Cardiac muscle cell (in vitro differentiated cells and primary cell): ENCODE measurements around the gene JARID2. TPM values are rescaled to one million over a fixed set of nuclear protein-coding genes. Genes with fewer than 3 reads are reported as not detected.
A peak's percentile ranks its signal among the peaks of the same experiment; 100 is the strongest.

Experiments
- DNase-seq, 2 donors: peaks; one replicate each; pipeline versions ENCODE4 v3.0.0 to v3.0.0-alpha.2; 2010 to 2017; ENCODE audit warnings: low read depth in 1 of 2, low spot score in 1 of 2
- H3K27ac ChIP-seq: fragments of 200-600 bp; sonication (generic); 2 replicates; pipeline ENCODE4 v1.5.1; 2016
- H3K27me3 ChIP-seq: fragments of 200-600 bp; sonication (generic); 2 replicates; pipeline ENCODE4 v1.6.0; 2016; ENCODE audit warnings: control low read depth
- H3K36me3 ChIP-seq: fragments of 200-600 bp; sonication (generic); 2 replicates; pipeline ENCODE4 v1.5.1; 2016; ENCODE audit warnings: control low read depth
- H3K4me1 ChIP-seq: fragments of 200-600 bp; sonication (generic); 2 replicates; pipeline ENCODE4 v1.8.1; 2017; ENCODE audit warnings: low read depth, mild to moderate bottlenecking, mixed run types
- H3K4me3 ChIP-seq: fragments of 200-600 bp; sonication (generic); 2 replicates; pipeline ENCODE4 v1.5.1; 2016; ENCODE audit warnings: mild to moderate bottlenecking
- H3K9me3 ChIP-seq: fragments of 200-600 bp; sonication (generic); 2 replicates; pipeline ENCODE4 v1.5.1; 2017; ENCODE audit warnings: low read depth, mild to moderate bottlenecking, control low read depth
- polyA plus RNA-seq: library from polyadenylated mRNA; unstranded; fragments of >200 nt; fragmentation: Nextera tagmentation; extraction: Ambion mirVana; gene quantifications from 2 replicates; pipeline ENCODE4 v1.2.1, GENCODE V29; 2016
- total RNA-seq: library from RNA; depleted of rRNA; stranded (reverse); fragments of >200 nt; gene quantifications from 2 replicates; pipeline ENCODE4 v1.2.3, GENCODE V29; 2016
- TF ChIP-seq, protein P1 (sequence below): IDR thresholded peaks from 2 replicates; pipeline ENCODE4 v1.5.1; 2012; ENCODE audit warnings: low read depth, mild to moderate bottlenecking, low read length

The JARID2 gene
- total and polyA plus RNA-seq, 2 experiments from 2014 or later = 9.7 to 26.4 TPM

DNA sequence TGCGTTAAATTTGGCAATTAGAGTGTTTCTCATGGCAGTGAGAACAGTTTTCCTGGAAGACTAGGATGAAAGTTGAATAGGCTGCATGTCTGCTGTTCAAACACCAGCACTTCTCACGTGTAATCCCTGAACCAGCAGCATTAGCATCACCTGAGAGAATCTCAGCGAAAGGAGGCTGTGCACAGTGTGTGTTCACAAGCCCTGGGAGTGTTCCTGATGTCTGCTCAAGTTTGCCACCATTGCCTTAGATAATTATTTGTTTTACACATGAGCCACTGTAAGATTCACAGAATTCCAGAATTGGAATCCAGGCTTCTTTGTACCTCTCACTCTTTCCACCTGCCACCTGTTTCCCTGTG is 117.3 kb downstream of the JARID2 start:
- Histone ChIP-seq H3K27ac (no peak overlapping the region), H3K27me3 (no peaks in the 10 kb centered on the region), H3K4me3 (no peak overlapping the region), H3K9me3 (no peaks in the 10 kb centered on the region), H3K36me3 (no peaks in the 10 kb centered on the region), H3K4me1 (peaks cover 54% of the 10 kb centered on the region)
- no peak for DNase-seq
- TF ChIP-seq, protein P1, sequence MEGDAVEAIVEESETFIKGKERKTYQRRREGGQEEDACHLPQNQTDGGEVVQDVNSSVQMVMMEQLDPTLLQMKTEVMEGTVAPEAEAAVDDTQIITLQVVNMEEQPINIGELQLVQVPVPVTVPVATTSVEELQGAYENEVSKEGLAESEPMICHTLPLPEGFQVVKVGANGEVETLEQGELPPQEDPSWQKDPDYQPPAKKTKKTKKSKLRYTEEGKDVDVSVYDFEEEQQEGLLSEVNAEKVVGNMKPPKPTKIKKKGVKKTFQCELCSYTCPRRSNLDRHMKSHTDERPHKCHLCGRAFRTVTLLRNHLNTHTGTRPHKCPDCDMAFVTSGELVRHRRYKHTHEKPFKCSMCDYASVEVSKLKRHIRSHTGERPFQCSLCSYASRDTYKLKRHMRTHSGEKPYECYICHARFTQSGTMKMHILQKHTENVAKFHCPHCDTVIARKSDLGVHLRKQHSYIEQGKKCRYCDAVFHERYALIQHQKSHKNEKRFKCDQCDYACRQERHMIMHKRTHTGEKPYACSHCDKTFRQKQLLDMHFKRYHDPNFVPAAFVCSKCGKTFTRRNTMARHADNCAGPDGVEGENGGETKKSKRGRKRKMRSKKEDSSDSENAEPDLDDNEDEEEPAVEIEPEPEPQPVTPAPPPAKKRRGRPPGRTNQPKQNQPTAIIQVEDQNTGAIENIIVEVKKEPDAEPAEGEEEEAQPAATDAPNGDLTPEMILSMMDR = no peak

DNA sequence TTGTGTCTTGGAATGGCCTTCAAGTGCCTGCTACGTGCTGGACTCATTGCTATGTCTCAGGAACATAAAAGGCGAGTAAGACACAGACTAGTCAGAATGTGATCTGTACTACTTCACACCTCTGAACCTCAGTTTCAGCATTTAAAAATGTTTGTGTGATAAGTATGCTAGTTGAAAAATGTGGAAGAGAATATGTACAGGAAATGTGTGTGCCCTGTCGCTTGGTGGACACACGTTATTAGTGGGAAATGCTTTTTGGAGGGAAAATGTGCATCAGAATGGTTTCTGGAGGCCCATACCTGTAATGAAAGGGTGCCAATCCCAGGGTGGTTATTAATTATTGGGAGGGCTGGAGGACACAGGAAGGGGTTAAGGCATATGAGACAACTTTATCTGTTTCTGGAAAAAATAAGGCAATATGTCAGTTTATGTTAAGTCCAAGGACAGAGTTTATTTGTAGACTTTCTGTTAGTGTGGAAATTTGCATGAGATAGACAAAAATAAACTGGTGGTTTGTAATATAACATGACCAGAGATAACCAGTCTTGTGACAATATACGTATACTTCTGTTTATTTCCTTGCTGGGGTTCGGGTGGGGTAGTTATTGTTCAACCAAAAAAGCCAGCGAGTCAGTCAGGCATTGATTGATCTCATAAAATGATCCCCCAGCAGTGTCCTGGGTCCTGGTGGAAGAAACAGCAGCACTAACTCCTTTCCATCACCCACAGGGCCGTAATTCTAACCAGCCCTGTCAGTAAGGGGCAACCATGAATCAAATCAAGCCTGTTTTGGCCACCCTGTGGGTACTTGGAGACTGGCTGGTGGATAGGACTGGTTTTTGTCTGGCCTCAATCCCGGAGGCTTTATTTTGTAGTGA is 117.9 kb downstream of the JARID2 start:
- Histone ChIP-seq H3K27ac (peak overlapping the region; percentile 16), H3K4me3 (no peak overlapping the region), H3K4me1 (peaks cover 48% of the 10 kb centered on the region), H3K9me3 (no peaks in the 10 kb centered on the region), H3K36me3 (no peaks in the 10 kb centered on the region), H3K27me3 (no peaks in the 10 kb centered on the region)
- DNase-seq = no peak
- TF ChIP-seq, protein P1 = no peak

- H3K4me3 ChIP-seq = no peak overlapping the region
- no peaks in the 10 kb centered on the region for H3K9me3 ChIP-seq
- H3K4me1 ChIP-seq = peaks cover 40% of the 10 kb centered on the region
- no peak for DNase-seq
- TF ChIP-seq, protein P1 = no peak
- H3K27me3 ChIP-seq = no peaks in the 10 kb centered on the region
- no peaks in the 10 kb centered on the region for H3K36me3 ChIP-seq
- H3K27ac ChIP-seq = peak overlapping the region; percentile 16
Measured at GRCh38 chr6:15364401-15365037, 118.7 kb downstream of the JARID2 start.

DNA sequence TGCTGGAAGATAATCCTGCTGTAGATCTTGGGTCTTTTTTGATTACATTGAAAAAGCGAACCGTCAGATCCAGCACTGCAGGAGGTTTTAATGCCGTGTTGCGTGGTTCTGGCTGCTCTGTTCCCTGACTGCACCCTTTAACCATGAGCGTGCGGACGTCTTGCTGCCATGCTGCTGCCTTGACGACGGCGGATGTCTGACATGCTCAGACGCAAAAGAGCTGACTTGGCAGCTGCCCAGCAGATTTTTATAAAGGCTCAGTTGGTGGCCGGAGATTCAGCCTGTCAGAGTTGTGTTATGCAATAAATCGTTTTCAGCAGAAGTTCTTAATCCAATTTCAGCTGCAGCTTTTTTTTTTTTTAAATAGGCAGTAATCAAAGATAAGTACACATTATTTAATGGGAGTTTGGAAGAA is 119.4 kb downstream of the JARID2 start:
- H3K27ac ChIP-seq = no peak overlapping the region

GRCh38 chr6:15366003-15366535 is 120.2 kb downstream of the JARID2 start:
- Histone ChIP-seq H3K4me1 (peaks cover 33% of the 10 kb centered on the region), H3K36me3 (no peaks in the 10 kb centered on the region), H3K4me3 (no peak overlapping the region), H3K27ac (no peak overlapping the region), H3K27me3 (no peaks in the 10 kb centered on the region), H3K9me3 (no peaks in the 10 kb centered on the region)
- no peak for DNase-seq
- TF ChIP-seq, protein P1 = no peak

More for the DNA sequence above, 119.4 kb downstream of the JARID2 start:
- Histone ChIP-seq H3K4me1 (peaks cover 33% of the 10 kb centered on the region), H3K9me3 (no peaks in the 10 kb centered on the region), H3K27me3 (no peaks in the 10 kb centered on the region), H3K36me3 (no peaks in the 10 kb centered on the region), H3K4me3 (no peak overlapping the region)
- TF ChIP-seq, protein P1 = no peak
- peak; percentile 64 to 93 for DNase-seq
